Measurements from ENCODE around the gene LDLRAD4. TPM values are rescaled to one million over a fixed set of nuclear protein-coding genes. Genes with fewer than 3 reads are reported as not detected.

LDLRAD4 gene
- total RNA-seq, 1 donor from 2014 or later: 18.4 TPM

- Histone ChIP-seq H3K36me3 (no peaks in the 10 kb centered on the region), H3K27me3 (no peaks in the 10 kb centered on the region), H3K4me1 (no peaks in the 10 kb centered on the region), H3K9me3 (no peaks in the 10 kb centered on the region), H3K4me3 (no peak overlapping the region), H3K27ac (no peak overlapping the region)
- intact Hi-C loops (cut with DNase I): no loop called here
- TF ChIP-seq, protein P1, sequence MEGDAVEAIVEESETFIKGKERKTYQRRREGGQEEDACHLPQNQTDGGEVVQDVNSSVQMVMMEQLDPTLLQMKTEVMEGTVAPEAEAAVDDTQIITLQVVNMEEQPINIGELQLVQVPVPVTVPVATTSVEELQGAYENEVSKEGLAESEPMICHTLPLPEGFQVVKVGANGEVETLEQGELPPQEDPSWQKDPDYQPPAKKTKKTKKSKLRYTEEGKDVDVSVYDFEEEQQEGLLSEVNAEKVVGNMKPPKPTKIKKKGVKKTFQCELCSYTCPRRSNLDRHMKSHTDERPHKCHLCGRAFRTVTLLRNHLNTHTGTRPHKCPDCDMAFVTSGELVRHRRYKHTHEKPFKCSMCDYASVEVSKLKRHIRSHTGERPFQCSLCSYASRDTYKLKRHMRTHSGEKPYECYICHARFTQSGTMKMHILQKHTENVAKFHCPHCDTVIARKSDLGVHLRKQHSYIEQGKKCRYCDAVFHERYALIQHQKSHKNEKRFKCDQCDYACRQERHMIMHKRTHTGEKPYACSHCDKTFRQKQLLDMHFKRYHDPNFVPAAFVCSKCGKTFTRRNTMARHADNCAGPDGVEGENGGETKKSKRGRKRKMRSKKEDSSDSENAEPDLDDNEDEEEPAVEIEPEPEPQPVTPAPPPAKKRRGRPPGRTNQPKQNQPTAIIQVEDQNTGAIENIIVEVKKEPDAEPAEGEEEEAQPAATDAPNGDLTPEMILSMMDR (IDR thresholded peaks at IDR 0.05): no peak
- no peak for DNase-seq
- no peak for ATAC-seq
These were observed 363.7 kb downstream of the LDLRAD4 start for GRCh38 chr18:13582178-13582670.

DNA sequence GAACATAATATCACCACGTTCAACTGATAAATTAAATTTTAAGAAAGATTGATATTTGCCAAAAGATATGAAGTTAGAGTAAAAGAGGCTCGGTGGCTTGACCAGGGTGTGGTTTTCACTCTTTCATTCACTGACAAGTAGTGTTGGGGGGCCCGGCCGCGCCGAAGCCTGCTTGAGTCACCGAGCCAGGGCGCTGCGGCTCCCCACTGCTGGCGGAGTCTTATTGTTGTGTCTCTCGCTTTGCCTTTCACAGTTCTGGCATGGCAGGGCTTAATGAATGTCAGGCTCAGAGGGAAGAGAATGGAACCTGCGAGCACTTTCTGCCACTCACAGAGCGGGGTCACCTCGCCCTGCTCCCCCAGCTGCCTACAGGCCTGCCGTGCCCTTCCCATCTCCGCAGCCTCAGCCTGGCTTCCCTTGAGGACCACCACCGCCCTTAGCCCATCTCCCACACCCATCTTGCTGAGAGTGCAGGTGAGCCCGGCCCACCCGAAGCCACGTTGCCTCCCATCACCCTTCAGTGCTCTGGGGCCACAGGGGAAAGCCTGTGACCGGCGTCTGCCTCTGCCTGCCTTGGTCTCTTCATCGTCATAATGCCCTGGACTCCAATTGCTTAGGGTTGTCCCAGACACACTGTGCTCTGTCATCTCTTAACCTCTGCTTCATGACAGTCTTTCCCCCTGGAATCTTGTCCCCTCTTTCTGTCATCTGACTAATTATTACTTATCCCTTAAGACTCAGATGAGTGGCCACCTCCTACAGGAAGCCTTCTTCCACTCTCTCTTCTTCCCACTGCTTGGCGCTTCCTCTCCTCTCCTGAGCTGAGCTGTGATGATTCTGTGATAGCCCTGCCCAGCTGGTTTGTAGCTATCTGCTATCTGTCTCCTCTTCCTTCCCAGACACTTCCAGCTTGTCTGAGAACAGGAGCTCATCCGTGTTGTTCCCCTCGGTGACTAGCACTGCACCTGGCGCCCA lies 365.3 kb downstream of the LDLRAD4 start:
- H3K9me3 ChIP-seq: no peaks in the 10 kb centered on the region
- no peak for ATAC-seq
- intact Hi-C loops (cut with DNase I): no loop called here
- H3K4me1 ChIP-seq: no peaks in the 10 kb centered on the region
- peak overlapping the region; percentile 32 for H3K27ac ChIP-seq
- H3K27me3 ChIP-seq: no peaks in the 10 kb centered on the region
- H3K36me3 ChIP-seq: no peaks in the 10 kb centered on the region
- TF ChIP-seq, protein P1 (IDR thresholded peaks at IDR 0.05): no peak
- no peak overlapping the region for H3K4me3 ChIP-seq
- no peak for DNase-seq

DNA sequence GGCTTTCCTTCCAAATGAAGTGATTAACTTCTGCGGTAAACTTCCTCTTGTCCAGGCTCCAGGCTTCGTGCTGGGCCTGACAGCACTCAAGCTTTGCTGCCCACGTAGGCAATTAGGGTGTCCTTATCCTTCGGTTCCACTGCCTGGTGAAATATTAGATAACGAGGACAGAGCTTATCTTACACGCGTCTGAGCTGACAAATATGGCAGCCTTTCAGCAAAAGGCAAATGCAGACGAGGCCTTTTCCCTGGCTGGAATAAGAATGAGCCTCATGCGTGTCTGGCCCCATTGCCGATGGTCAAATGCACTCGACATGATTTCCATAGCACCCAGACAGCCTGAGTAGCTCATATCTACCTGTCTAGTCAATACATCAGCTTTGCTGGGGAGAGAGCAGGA lies 366.3 kb downstream of the LDLRAD4 start:
- no peaks in the 10 kb centered on the region for H3K36me3 ChIP-seq
- H3K9me3 ChIP-seq: no peaks in the 10 kb centered on the region
- peak; percentile 6 for ATAC-seq
- intact Hi-C loops (cut with DNase I): no loop called here
- no peak for DNase-seq
- no peaks in the 10 kb centered on the region for H3K27me3 ChIP-seq
- peak overlapping the region; percentile 32 for H3K27ac ChIP-seq
- H3K4me3 ChIP-seq: no peak overlapping the region
- no peaks in the 10 kb centered on the region for H3K4me1 ChIP-seq
- TF ChIP-seq, protein P1 (IDR thresholded peaks at IDR 0.05): no peak

- peak; percentile 32 for ATAC-seq
- no peaks in the 10 kb centered on the region for H3K9me3 ChIP-seq
- H3K4me3 ChIP-seq: no peak overlapping the region
- intact Hi-C loops (cut with DNase I): no loop called here
- peak overlapping the region; percentile 32 for H3K27ac ChIP-seq
- DNase-seq: no peak
- TF ChIP-seq, protein P1 (IDR thresholded peaks at IDR 0.05): no peak
- no peaks in the 10 kb centered on the region for H3K4me1 ChIP-seq
- H3K36me3 ChIP-seq: no peaks in the 10 kb centered on the region
- no peaks in the 10 kb centered on the region for H3K27me3 ChIP-seq
These were observed 367.0 kb downstream of the LDLRAD4 start for GRCh38 chr18:13585379-13586153.

GRCh38 chr18:13587001-13587400 lies 368.4 kb downstream of the LDLRAD4 start:
- no peaks in the 10 kb centered on the region for H3K36me3 ChIP-seq
- no peak for DNase-seq
- no peaks in the 10 kb centered on the region for H3K4me1 ChIP-seq
- TF ChIP-seq, protein P1 (IDR thresholded peaks at IDR 0.05): no peak
- intact Hi-C loops (cut with DNase I): no loop called here
- ATAC-seq: no peak
- H3K27ac ChIP-seq: no peak overlapping the region
- no peaks in the 10 kb centered on the region for H3K9me3 ChIP-seq
- no peaks in the 10 kb centered on the region for H3K27me3 ChIP-seq
- H3K4me3 ChIP-seq: no peak overlapping the region

All from upper lobe of right lung (tissue), 1 donor.